ENCODE results near the gene DIS3L2.

DNA sequence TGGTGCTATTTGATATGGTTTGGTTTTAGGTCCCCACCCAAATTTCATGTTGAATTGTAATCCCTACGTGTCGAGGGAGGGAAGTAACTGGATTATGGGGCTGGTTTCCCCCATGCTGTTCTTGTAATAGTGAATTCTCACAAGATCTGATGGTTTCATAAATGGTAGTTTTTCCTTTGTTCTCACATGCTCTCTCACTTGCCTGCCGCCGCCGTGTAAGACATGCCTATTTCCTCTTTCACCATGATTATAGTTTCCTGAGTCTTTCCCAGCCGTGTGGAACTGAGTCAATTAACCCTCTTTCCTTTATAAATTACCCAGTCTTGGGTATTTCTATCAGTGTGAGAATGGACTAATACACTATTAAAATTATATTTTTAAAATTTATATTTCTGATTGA, 7.3 kb downstream of the DIS3L2 start:
- TF ChIP-seq RAD21 (IDR thresholded peaks at IDR 0.05; ENCODE audit: low read length), result no peak
- TF ChIP-seq, protein P1, sequence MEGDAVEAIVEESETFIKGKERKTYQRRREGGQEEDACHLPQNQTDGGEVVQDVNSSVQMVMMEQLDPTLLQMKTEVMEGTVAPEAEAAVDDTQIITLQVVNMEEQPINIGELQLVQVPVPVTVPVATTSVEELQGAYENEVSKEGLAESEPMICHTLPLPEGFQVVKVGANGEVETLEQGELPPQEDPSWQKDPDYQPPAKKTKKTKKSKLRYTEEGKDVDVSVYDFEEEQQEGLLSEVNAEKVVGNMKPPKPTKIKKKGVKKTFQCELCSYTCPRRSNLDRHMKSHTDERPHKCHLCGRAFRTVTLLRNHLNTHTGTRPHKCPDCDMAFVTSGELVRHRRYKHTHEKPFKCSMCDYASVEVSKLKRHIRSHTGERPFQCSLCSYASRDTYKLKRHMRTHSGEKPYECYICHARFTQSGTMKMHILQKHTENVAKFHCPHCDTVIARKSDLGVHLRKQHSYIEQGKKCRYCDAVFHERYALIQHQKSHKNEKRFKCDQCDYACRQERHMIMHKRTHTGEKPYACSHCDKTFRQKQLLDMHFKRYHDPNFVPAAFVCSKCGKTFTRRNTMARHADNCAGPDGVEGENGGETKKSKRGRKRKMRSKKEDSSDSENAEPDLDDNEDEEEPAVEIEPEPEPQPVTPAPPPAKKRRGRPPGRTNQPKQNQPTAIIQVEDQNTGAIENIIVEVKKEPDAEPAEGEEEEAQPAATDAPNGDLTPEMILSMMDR (conservative IDR thresholded peaks at IDR 0.05; ENCODE audit: low read depth, low read length), result no peak
- TF ChIP-seq RCOR1 (IDR thresholded peaks at IDR 0.05; ENCODE audit: insufficient replicate concordance, low read length), result no peak
- no peak for TF ChIP-seq POLR2A (IDR thresholded peaks at IDR 0.05; ENCODE audit: low read depth, low read length)
- no peak for TF ChIP-seq SMC3 (IDR thresholded peaks at IDR 0.05; ENCODE audit: low read depth, low read length)
- no peak for TF ChIP-seq FOS (IDR thresholded peaks at IDR 0.05; ENCODE audit: low read depth, low read length)
- TF ChIP-seq MXI1 (IDR thresholded peaks at IDR 0.05; ENCODE audit: borderline replicate concordance, low read depth, low read length), result no peak
- no peak for TF ChIP-seq MAZ (IDR thresholded peaks at IDR 0.05; ENCODE audit: borderline replicate concordance, low read depth, low read length)
- TF ChIP-seq BHLHE40 (IDR thresholded peaks at IDR 0.05; ENCODE audit: low read depth, low read length), result no peak
- no peak for TF ChIP-seq CEBPB (IDR thresholded peaks at IDR 0.05; ENCODE audit: low read depth, low read length)
